Measurements from ENCODE around the gene LPP.

DNA sequence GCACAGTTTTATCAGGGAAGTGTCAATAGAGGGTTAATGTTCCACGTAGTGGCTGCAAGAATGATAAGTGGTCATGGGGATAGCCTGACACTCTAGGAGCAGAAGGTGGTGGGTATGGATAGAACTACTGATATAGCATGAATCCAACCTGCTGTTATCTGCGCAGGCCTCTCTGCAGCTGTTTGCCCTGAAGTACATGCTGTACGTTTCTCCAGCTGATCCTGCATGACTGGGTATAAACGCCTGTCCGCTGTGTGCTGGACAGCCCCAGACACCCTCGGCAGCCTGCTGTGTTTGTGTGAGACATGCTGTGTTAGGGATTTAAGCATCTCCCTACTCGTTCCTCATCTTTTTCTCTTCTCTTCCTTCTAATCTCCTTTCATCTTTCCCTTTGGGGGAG is 87.1 kb downstream of the LPP start:
- TF ChIP-seq POLR2A (IDR thresholded peaks at IDR 0.05; ENCODE audit: borderline replicate concordance, extremely low read depth, insufficient read depth, insufficient read length) (no peak), POLR2AphosphoS5 (IDR thresholded peaks at IDR 0.05; ENCODE audit: low read depth, low read length) (no peak), EZH2 (IDR thresholded peaks at IDR 0.05) (no peak), EZH2phosphoT487 (IDR thresholded peaks at IDR 0.05; ENCODE audit: borderline replicate concordance) (no peak)
- TF ChIP-seq, protein P1, sequence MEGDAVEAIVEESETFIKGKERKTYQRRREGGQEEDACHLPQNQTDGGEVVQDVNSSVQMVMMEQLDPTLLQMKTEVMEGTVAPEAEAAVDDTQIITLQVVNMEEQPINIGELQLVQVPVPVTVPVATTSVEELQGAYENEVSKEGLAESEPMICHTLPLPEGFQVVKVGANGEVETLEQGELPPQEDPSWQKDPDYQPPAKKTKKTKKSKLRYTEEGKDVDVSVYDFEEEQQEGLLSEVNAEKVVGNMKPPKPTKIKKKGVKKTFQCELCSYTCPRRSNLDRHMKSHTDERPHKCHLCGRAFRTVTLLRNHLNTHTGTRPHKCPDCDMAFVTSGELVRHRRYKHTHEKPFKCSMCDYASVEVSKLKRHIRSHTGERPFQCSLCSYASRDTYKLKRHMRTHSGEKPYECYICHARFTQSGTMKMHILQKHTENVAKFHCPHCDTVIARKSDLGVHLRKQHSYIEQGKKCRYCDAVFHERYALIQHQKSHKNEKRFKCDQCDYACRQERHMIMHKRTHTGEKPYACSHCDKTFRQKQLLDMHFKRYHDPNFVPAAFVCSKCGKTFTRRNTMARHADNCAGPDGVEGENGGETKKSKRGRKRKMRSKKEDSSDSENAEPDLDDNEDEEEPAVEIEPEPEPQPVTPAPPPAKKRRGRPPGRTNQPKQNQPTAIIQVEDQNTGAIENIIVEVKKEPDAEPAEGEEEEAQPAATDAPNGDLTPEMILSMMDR (IDR thresholded peaks at IDR 0.05 in 2 of 3, conservative IDR thresholded peaks at IDR 0.05 in 1 of 3; ENCODE audit: borderline replicate concordance in 1 of 3, insufficient read depth in 1 of 3, low read depth in 2 of 3, low read length in 2 of 3), result no peak
